GM19043 (cell line): ENCODE measurements around the gene SNX5.

Experiments
- ATAC-seq: cut with Tn5 transposase; IDR thresholded peaks from one replicate; pipeline ENCODE4 v1.9.1; 2021; ENCODE audit warnings: low read depth; ENCODE audit not compliant: unreplicated experiment

SNX5 gene

DNA sequence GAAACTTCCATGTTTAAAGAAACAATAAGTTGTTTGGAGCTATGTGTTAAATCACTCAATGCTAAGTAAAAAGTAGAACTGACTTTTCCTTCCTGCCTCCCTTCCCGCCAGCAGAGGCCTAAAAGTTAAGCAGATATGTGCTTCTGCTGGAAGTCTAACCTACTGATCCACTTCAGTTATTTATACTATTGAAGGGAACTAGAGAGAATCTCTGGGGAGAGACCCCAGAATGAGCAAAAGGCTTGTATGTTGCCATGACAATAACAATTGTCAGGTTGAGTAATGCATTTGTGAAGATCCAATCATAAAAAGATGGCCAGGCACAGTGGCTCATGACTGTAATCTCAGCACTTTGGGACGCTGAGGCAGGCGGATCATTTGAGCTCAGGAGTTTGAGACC is 25.0 kb upstream of the SNX5 start:
- no peak for ATAC-seq

GRCh38 chr20:17992847-17993513 is 24.4 kb upstream of the SNX5 start:
- no peak for ATAC-seq

- ATAC-seq = no peak
These were observed 23.6 kb upstream of the SNX5 start for GRCh38 chr20:17992224-17992637.

DNA sequence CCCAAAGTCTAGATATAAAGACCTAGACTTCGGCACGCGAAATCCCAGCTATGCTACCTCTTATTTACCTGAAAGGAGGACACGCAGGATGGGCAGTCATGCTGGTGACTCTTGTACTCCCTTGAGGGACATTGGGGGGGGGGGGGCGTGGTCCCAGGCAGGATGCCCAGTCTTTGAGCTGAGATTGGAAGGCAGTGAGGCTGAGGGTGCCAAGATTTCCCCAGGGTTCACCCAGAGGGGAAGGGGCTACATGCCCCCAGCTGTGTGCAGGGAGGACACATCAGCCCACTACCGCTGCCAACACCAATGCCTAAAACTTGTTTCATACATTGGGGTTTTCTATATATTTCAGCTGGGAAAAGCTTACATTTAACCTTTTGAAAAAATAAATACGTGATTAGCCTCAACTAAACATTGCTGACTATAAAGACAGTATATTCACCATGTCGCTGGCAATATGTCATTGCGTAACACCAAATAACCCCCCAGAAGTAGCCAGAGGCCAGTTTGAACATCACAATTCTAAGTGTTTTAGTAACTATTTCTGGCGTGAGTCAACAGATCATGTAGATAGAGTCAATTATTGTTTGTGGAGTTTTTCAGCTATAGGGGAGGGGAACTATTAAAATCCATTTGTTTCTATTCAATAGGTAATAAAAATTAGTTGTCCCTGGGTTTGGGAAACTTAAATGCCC is 21.8 kb upstream of the SNX5 start:
- ATAC-seq = no peak

DNA sequence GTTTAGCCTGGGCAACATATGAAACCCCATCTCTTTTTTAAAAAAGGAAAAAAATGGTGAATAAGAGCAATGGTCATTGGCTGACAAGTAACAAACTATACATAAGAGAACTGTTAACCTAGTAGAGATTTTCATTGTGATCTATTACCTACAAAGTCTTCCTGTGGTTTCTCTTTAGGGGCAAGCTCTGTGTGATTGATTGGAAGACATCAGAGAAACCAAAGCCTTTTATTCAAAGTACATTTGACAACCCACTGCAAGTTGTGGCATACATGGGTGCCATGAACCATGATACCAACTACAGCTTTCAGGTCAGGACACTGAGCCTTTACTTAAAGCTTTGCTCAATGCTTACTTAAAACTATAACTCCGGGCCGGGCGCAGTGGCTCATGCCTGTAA is 19.4 kb upstream of the SNX5 start:
- ATAC-seq = no peak

- ATAC-seq = no peak
These were observed 16.9 kb upstream of the SNX5 start for GRCh38 chr20:17985388-17986018.

- no peak for ATAC-seq
These were observed 7.7 kb upstream of the SNX5 start for GRCh38 chr20:17976305-17976704.

DNA sequence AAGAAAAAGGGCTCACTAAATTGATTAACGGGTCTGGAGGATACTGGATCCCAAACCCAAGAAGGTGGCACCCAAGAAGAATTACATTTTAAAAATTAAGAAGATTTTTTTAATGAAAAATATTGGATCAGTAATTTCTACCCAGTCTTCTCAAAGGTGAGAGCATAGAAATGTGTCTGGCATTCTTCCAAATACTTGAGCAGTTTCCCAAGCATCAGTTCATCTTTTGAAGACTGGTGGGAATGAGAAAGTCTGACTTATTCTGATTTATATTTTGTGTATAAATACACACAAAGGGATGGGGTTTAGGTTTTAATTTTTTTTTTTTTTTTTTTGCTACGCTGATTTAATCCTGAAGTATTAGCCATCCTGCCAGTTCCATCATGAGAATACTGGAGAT is 3.5 kb upstream of the SNX5 start:
- ATAC-seq = no peak

GRCh38 chr20:17971300-17972013 is 2.9 kb upstream of the SNX5 start:
- no peak for ATAC-seq

DNA sequence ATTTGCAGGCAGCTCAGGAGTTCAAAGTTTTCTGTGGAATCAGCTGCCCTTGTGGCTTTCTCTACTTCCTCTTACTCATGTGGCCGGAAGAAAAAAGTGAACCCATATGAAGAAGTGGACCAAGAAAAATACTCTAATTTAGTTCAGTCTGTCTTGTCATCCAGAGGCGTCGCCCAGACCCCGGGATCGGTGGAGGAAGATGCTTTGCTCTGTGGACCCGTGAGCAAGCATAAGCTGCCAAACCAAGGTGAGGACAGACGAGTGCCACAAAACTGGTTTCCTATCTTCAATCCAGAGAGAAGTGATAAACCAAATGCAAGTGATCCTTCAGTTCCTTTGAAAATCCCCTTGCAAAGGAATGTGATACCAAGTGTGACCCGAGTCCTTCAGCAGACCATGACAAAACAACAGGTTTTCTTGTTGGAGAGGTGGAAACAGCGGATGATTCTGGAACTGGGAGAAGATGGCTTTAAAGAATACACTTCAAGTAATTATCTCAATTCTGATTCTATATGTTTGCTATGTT is 1.4 kb upstream of the SNX5 start:
- ATAC-seq = no peak

GRCh38 chr20:17969278-17969883 is 787 bp upstream of the SNX5 start:
- ATAC-seq = peak; percentile 7

DNA sequence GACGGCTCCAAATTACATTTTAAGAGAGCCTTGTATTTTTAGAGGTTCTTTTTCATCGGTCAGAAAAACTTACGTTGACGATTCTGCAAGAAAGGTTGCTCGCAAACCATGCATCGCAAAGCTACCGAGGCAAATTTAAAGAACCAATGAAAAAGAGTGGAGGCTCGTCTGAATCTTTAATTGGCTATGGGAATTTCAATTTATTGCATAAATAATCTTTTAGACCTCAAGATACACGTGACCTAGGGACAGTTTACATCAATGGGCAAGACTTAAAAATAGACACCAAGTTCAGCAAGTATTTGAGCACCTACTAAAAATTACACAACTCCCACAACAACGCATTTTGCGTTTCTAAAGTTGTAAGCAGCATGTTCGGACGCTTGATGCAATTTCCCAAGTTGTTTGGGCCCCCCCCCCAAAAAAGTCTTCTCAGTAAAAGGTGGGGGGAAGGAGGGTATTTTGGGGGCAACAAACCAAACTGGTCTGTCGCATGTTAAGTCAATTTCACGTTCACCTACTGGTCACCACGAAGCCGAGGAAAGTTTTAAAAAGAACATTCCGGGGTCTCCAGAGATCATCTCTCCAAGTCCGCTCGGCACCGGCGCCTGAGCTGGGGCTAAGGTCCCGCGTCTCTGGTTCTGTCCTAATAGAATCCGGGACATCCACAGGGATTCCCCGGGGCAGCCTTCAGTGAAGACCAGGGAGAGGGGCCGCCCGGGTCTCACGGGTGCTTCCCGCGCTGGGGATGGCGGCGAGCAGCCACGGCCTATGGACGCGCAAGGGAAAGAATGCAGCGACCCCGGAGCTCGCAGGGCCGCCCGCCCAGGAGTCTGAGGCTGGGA is 851 bp downstream of the SNX5 start:
- ATAC-seq = no peak

- no peak for ATAC-seq
These were observed 1.9 kb downstream of the SNX5 start for GRCh38 chr20:17966432-17967310.

GRCh38 chr20:17965042-17965697 is 3.4 kb downstream of the SNX5 start:
- ATAC-seq = no peak

GRCh38 chr20:17964632-17965031 is 4.0 kb downstream of the SNX5 start:
- ATAC-seq = no peak

- ATAC-seq = no peak
These were observed 4.5 kb downstream of the SNX5 start for GRCh38 chr20:17964073-17964472.

DNA sequence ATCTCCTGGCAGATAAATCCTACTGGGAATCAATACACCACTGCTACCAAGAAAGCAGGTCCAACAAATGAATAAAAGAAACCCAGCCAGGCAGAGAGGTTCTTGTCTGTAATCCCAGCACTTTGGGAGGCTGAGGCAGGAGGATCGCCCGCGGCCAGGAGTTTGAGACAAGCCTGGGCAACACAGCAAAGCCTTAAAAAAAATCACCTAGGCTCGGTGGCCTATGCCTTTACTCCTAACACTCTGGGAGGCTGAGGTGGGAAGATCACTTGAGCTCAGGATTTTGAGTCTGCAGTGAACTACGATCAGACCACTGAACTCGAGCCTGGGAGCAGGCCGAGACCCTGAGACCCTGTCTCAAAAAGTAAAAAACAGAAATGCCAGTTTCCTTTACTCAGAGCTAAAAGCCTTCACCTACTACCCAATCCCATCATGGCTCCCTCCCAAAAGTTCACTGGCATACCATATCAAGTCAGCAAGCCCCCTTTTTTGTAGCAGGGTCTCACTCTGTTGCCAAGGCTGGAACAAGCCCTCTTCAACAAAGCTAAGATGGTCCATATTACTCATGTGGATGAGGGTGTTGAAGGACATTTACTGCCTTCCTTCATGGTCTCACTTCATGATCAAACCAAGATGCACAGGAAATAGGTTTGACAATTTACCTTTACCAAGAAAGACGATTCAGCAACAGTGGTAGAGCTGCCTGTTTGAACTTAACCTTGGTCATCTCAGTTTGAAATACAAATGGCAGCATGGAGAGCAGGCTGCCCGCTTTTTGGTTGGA is 5.3 kb downstream of the SNX5 start:
- no peak for ATAC-seq

DNA sequence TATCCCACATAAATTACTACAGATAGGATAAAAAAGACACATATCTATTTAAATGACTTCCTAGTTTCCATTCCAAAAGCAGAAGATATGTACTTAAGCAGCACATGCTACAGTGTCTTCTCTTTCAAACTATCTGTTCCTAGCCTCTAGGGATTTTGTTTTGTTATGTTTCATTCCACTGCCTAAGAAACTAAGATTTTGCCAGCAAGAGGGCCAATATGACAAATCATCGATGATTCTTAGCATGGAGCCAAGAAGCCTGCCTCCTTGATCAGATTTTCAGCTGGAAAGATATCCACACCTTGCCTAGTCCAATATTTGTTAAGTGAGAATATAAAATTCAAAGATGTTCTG is 7.0 kb downstream of the SNX5 start:
- ATAC-seq = no peak
